HG02981 (cell line): ENCODE data around the gene SLC16A11.
"Not testable (repeated sequence)": the region's sequence is repeated elsewhere in the genome, so short reads cannot be mapped to it uniquely, and the experiment has no call there.

Experiments
- ATAC-seq: cut with Tn5 transposase; IDR thresholded peaks from one replicate; pipeline ENCODE4 v1.9.1; 2021; ENCODE audit warnings: mild to moderate bottlenecking, moderate library complexity; ENCODE audit not compliant: unreplicated experiment

SLC16A11 gene

GRCh38 chr17:7060165-7060891 is 16.4 kb upstream of the SLC16A11 start:
- ATAC-seq: no peak

DNA sequence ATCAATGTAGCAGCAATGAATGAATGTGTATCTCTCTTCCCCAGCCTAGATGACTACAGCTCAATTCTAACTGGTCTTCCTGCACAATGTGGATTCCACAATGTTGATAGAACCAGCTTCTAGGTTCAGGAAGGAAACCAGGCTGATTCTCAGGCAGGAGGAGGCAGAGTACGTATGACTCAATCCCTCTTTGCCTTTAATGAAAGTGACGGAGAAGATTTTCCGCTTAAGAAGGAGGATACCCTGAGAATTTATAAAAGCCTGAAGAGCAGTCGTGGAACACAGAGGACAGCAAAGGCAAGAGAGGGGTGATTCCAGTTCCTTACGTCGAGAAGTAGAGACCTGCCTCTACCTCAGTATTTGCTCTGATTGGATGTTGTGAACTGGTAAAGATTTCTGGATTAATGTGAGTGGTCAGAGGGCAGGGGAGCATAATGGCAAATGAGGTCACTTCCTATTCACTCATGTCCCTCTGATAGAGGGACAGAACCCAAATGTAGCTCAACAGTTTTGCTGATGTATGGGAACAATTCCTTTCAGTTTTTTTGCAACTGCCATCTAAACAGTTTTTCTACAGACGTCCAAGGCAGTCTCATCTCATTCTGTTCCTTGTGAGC is 15.0 kb upstream of the SLC16A11 start:
- ATAC-seq: no peak

GRCh38 chr17:7056386-7056785 is 12.5 kb upstream of the SLC16A11 start:
- no peak for ATAC-seq

- not testable (repeated sequence) for ATAC-seq
Observed at GRCh38 chr17:7050583-7050982, 6.7 kb upstream of the SLC16A11 start.

DNA sequence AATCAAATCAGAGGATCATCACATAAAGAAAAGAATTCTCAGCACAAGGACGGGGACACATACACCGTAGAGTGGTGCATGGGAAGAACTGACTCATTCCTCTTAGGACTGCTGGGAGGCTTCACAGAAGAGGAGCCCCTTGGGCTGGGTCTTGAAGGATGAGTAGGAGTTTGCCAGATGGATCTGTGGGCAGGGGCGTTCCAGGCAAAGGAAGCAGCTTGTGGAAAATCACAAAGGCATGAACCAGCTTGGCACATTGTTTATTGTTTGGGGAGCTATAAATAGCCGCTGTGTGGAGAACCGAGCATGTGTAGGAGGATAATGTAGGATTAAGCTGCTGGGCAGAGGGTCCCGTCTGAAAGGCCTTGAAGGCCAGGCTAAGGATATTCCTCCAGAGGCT is 5.1 kb upstream of the SLC16A11 start:
- ATAC-seq: no peak

DNA sequence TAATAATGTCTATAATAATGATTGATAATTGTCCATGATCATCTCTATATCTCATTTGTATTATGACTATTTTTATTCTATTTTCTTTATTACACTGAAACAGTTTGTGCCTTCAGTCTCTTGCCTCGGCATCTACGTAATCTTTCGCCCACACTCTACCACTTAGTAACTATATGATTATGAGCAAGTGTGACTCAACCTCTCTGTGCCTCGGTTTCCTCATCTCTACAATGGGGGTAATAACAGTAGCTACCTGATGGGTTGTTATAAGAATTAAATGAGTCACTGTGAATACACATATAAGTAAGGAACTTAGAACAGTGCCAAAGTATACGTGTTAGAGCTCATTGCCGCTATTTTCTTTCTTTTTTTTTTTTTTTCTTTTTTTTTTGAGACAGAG is 3.7 kb upstream of the SLC16A11 start:
- ATAC-seq: no peak

GRCh38 chr17:7046725-7047397 is 3.0 kb upstream of the SLC16A11 start:
- ATAC-seq: not testable (repeated sequence)

GRCh38 chr17:7046127-7046724 is 2.3 kb upstream of the SLC16A11 start:
- no peak for ATAC-seq

GRCh38 chr17:7045492-7046126 is 1.7 kb upstream of the SLC16A11 start:
- ATAC-seq: no peak

DNA sequence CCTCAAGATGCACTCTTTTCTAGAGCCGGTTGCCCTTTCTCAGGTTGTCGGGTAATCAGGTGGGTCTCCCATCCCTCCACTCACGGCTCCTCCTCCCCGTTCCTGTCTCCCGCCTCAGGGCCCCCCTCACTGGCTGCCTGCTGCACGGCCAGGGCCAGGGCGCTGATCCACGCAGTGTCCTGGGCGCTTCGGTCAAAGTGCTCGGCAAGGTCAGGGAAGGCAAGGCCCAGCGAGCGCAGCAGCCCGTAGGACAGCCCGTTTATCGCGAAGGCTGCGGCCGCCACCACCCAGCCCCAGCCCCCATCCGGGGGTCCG is 753 bp downstream of the SLC16A11 start:
- no peak for ATAC-seq

GRCh38 chr17:7042501-7043181 is 1.3 kb downstream of the SLC16A11 start:
- ATAC-seq: no peak

DNA sequence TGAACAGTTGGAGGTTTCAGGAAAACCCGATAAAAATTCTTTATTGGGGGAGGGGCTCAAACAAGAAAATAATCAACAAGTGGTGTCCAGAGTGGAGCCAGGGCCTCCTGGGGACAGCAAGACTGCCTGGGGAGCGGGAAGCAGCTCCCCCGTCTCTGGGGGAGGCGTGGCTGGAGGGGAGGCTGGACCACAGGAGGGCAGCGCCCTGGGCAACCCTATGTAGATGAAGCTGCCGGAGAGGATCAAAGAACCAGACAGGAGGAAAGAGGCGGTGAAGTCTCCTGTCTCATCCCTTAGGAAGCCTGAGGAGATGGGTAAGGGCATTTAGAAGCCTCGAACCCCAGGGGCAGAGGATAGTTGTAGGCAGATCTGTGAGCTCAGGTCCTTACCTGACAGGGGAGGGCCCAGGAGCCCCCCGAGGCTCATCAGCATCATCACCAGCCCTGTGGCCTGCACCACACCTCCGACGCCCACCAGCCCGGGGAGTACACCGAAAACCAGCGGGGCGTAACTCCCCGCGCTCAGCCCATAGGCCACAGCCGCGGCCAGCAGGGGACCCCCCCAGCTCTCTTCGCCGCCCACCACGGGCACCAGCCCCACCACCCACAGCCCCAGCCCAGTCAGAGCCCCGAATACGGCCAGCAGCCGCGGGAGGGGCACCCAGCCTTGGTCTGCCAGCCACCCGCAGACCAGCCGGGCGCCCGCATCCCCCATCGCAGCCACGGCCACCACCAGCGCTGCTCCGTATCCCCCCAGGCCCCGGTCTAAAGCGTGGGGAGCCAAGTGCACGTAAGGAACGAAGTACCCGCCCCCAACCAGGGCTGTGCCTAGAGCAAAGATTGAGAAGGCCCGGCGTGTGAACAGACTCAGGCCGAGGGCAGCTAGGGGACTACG is 2.0 kb downstream of the SLC16A11 start:
- no peak for ATAC-seq

GRCh38 chr17:7039832-7040231 is 4.1 kb downstream of the SLC16A11 start:
- ATAC-seq: no peak

- ATAC-seq: no peak
Observed at GRCh38 chr17:7038025-7038862, 5.6 kb downstream of the SLC16A11 start.

GRCh38 chr17:7035591-7036368 is 8.1 kb downstream of the SLC16A11 start, which contains the start of gene SLC16A13:
TSS of gene SLC16A13 (plus strand) at chr17:7036015. CDS start at chr17:7036383, 368 bp downstream.
- ATAC-seq: peak; percentile 93

DNA sequence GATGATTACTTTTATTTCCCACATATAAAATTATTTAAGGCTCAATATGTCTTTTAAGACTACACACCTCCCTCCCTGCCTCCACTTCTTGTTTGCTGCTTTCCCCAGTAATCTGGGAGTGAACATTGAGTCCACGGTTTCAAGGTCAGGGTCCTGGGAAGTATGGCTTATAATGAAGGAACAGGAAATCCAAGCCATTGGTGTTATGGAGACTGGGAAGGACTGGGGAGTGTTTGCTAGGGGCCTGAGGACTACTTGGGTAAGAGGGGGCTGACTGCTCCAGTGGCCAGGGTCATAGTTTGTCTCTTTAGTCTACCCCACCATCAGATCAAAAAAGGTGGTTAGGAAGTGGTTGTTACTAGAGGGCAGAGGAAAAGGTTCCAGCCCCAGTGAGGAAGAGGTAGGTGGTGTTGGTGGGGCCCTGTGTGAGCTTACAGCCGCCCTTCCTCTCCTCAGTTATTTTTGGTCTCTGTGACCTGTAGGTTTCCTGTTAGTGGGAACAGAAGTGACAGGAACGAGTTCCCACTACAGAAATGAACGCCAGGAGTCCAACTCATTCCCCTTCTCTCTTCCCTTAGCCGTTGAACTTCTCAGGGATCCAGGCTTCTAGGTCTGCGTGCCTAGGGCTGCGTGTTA is 8.8 kb downstream of the SLC16A11 start:
- no peak for ATAC-seq

DNA sequence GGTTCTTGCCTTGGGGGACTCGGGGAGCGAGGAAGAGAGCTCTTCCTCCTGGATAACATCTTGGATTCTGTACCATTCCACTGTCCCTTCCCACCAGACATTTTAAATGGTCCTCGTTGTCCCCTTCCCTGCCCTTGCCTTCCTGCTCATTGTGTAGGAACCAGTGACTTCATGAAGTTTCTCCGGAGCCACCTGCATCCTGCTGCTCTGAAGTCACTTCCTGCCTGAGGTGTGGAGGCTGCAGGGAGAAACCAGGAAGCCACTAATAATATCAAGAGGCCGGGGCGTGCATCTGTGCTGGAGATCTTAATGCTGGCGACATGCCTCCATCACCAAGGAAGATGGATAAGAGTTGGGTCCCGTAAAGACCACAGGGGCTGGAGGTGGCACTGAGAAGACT is 14.2 kb downstream of the SLC16A11 start:
- ATAC-seq: no peak

- ATAC-seq: no peak
Observed at GRCh38 chr17:7029096-7029495, 14.8 kb downstream of the SLC16A11 start.
